BJ (cell line): ENCODE results near the gene ANAPC16. TPM values are rescaled to one million over a fixed set of nuclear protein-coding genes. Genes with fewer than 3 reads are reported as not detected.
A peak's percentile ranks its signal among the peaks of the same experiment; 100 is the strongest.

ENCODE experiments used
- CTCF ChIA-PET: fragments of 350-600 bp; formaldehyde crosslinking; extraction: SDS; loops from one replicate; lab custom pipeline; 2021; ENCODE audit warnings: antibody characterized with exemption, inconsistent platforms; lab: Yijun Ruan, JAX
- POLR2A ChIA-PET: fragments of 300-600 bp; sonication (Branson Sonifier 250); formaldehyde crosslinking; extraction: SDS; loops from one replicate; lab custom pipeline; 2021; ENCODE audit warnings: antibody characterized with exemption; lab: Charles Lee
- DNase-seq: peaks from one replicate; pipeline ENCODE4 v3.0.0-alpha.2; 2011; ENCODE audit warnings: low read depth
- H3K27me3 ChIP-seq: 2 replicates; pipeline ENCODE4 v1.6.0; 2011; ENCODE audit warnings: low read length; ENCODE audit not compliant: control insufficient read depth, insufficient read depth
- H3K36me3 ChIP-seq: 2 replicates; pipeline ENCODE4 v1.5.1; 2011; ENCODE audit warnings: low read length; ENCODE audit not compliant: control insufficient read depth, insufficient read depth
- H3K4me3 ChIP-seq: 2 replicates; pipeline ENCODE4 v1.5.1; 2011; ENCODE audit warnings: low read depth, mild to moderate bottlenecking, control low read depth, low read length
- polyA plus RNA-seq: library from polyadenylated mRNA; depleted of rRNA; stranded (reverse); fragments of >200 nt; gene quantifications from 2 replicates; pipeline ENCODE4 v1.2.3, GENCODE V29; 2011
- TF ChIP-seq, protein P1 (sequence below): IDR thresholded peaks from 2 replicates; pipeline ENCODE4 v1.5.1; 2011; ENCODE audit warnings: low read depth, mild to moderate bottlenecking, control low read depth, inconsistent platforms, low read length, moderate library complexity; ENCODE audit not compliant: insufficient read depth

The ANAPC16 gene
- polyA plus RNA-seq, 1 experiment: 49.8 TPM

DNA sequence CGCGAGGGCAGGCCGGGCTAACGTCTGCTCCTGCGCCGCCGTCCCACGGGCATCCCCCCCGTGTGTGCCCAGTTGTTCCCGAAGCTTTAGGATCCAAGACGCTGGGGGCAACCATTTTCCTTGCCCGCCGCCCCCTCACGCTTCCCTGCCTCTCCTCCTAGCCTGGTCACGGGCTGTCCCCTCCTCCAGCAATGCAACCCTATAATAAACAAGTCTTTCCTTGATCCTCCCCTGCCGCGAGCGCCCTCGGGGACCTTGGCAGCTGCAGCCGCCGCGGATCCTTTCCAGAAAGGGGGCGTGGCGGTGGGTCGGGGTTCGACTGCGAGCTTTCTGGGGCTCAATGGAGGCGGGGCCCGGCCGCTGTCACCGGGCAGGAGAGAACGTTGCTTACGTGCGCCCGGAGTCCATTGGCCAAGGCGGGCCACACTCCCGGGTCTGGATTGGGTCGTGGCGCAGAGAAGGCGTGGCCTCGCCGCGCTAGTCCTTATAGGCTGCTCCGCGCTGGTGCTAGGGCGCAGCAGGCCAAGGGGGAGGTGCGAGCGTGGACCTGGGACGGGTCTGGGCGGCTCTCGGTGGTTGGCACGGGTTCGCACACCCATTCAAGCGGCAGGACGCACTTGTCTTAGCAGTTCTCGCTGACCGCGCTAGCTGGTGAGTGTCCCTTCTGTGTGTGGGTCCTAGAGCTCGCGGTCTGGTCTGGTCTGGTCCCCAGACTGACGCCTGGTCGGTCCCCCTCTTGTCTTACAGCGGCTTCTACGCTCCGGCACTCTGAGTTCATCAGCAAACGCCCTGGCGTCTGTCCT lies 57.8 kb downstream of the ANAPC16 start, which contains the start of gene DDIT4:
TSS of gene DDIT4 (plus strand) at position 515 of the 803 bp plus-strand sequence. CDS start 293 bp downstream, outside the sequence.
- Histone ChIP-seq H3K36me3 (peaks cover 16% of the 10 kb centered on the region), H3K4me3 (peak within 1 kb of the TSS; percentile 89), H3K27me3 (no peaks in the 10 kb centered on the region)
- peak; percentile 97 for DNase-seq
- CTCF ChIA-PET: interaction anchor here (0.6 to 3.2 kb wide), 13 partner anchors 8 to 225 kb away, joined by 3 to 15 read pairs (median 5); partner anchors contain the start of genes ANAPC16 and ASCC1
- POLR2A ChIA-PET: interaction anchor here (0.5 to 2.9 kb wide), 10 partner anchors 13 to 869 kb away, joined by 3 to 13 read pairs (median 4); no protein-coding TSS in a partner anchor
- TF ChIP-seq, protein P1, sequence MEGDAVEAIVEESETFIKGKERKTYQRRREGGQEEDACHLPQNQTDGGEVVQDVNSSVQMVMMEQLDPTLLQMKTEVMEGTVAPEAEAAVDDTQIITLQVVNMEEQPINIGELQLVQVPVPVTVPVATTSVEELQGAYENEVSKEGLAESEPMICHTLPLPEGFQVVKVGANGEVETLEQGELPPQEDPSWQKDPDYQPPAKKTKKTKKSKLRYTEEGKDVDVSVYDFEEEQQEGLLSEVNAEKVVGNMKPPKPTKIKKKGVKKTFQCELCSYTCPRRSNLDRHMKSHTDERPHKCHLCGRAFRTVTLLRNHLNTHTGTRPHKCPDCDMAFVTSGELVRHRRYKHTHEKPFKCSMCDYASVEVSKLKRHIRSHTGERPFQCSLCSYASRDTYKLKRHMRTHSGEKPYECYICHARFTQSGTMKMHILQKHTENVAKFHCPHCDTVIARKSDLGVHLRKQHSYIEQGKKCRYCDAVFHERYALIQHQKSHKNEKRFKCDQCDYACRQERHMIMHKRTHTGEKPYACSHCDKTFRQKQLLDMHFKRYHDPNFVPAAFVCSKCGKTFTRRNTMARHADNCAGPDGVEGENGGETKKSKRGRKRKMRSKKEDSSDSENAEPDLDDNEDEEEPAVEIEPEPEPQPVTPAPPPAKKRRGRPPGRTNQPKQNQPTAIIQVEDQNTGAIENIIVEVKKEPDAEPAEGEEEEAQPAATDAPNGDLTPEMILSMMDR: no peak

DNA sequence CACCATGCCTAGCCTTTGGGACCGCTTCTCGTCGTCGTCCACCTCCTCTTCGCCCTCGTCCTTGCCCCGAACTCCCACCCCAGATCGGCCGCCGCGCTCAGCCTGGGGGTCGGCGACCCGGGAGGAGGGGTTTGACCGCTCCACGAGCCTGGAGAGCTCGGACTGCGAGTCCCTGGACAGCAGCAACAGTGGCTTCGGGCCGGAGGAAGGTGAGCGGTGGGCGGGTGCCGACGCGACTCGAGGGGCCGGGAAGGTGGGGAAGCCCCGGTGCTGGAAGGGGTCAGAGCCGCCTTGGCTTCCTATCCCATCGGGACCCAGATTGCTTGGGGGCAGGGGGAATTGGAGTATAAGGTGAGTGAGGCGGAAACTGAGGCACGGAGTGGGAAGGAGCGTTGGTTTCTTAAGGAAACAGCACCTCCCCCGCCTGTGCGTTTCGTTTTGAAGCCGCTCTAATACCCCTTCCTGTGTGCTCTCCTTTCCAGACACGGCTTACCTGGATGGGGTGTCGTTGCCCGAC lies 58.5 kb downstream of the ANAPC16 start:
- DNase-seq: no peak
- ChIA-PET POLR2A (interaction anchor here (0.6 to 2.9 kb wide), 5 partner anchors 15 to 603 kb away, joined by 3 to 13 read pairs (median 9); no protein-coding TSS in a partner anchor), CTCF (interaction anchor here (0.6 to 3.2 kb wide), 25 partner anchors 9 to 278 kb away, joined by 3 to 15 read pairs (median 6); partner anchors contain the start of genes ANAPC16 and ASCC1)
- TF ChIP-seq, protein P1: no peak
- peak overlapping the region; percentile 89 for H3K4me3 ChIP-seq
- H3K36me3 ChIP-seq: peaks cover 16% of the 10 kb centered on the region
- H3K27me3 ChIP-seq: no peaks in the 10 kb centered on the region

DNA sequence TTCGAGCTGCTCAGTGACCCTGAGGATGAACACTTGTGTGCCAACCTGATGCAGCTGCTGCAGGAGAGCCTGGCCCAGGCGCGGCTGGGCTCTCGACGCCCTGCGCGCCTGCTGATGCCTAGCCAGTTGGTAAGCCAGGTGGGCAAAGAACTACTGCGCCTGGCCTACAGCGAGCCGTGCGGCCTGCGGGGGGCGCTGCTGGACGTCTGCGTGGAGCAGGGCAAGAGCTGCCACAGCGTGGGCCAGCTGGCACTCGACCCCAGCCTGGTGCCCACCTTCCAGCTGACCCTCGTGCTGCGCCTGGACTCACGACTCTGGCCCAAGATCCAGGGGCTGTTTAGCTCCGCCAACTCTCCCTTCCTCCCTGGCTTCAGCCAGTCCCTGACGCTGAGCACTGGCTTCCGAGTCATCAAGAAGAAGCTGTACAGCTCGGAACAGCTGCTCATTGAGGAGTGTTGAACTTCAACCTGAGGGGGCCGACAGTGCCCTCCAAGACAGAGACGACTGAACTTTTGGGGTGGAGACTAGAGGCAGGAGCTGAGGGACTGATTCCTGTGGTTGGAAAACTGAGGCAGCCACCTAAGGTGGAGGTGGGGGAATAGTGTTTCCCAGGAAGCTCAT lies 59.0 kb downstream of the ANAPC16 start:
- Histone ChIP-seq H3K36me3 (peaks cover 16% of the 10 kb centered on the region), H3K27me3 (no peaks in the 10 kb centered on the region), H3K4me3 (peak overlapping the region; percentile 89)
- TF ChIP-seq, protein P1: peak; percentile 85
- DNase-seq: no peak
- ChIA-PET POLR2A (interaction anchor here (0.6 to 2.9 kb wide), 5 partner anchors 14 to 602 kb away, joined by 3 to 13 read pairs (median 9); no protein-coding TSS in a partner anchor), CTCF (interaction anchor here (0.7 to 3.2 kb wide), 24 partner anchors 9 to 279 kb away, joined by 3 to 15 read pairs (median 6); partner anchors contain the start of genes ANAPC16 and ASCC1)

DNA sequence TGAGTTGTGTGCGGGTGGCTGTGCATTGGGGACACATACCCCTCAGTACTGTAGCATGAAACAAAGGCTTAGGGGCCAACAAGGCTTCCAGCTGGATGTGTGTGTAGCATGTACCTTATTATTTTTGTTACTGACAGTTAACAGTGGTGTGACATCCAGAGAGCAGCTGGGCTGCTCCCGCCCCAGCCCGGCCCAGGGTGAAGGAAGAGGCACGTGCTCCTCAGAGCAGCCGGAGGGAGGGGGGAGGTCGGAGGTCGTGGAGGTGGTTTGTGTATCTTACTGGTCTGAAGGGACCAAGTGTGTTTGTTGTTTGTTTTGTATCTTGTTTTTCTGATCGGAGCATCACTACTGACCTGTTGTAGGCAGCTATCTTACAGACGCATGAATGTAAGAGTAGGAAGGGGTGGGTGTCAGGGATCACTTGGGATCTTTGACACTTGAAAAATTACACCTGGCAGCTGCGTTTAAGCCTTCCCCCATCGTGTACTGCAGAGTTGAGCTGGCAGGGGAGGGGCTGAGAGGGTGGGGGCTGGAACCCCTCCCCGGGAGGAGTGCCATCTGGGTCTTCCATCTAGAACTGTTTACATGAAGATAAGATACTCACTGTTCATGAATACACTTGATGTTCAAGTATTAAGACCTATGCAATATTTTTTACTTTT lies 59.7 kb downstream of the ANAPC16 start:
- ChIA-PET CTCF (interaction anchor here (0.7 to 3.2 kb wide), 21 partner anchors 8 to 280 kb away, joined by 3 to 15 read pairs (median 6); partner anchors contain the start of genes ANAPC16 and ASCC1), POLR2A (interaction anchor here (0.7 to 2.9 kb wide), 3 partner anchors 15 to 142 kb away, joined by 3 to 13 read pairs (median 11); no protein-coding TSS in a partner anchor)
- Histone ChIP-seq H3K36me3 (peaks cover 16% of the 10 kb centered on the region), H3K4me3 (peak overlapping the region; percentile 89), H3K27me3 (no peaks in the 10 kb centered on the region)
- DNase-seq: no peak
- TF ChIP-seq, protein P1: no peak
